ENCODE measurements around the gene FCSK.

The FCSK gene

DNA sequence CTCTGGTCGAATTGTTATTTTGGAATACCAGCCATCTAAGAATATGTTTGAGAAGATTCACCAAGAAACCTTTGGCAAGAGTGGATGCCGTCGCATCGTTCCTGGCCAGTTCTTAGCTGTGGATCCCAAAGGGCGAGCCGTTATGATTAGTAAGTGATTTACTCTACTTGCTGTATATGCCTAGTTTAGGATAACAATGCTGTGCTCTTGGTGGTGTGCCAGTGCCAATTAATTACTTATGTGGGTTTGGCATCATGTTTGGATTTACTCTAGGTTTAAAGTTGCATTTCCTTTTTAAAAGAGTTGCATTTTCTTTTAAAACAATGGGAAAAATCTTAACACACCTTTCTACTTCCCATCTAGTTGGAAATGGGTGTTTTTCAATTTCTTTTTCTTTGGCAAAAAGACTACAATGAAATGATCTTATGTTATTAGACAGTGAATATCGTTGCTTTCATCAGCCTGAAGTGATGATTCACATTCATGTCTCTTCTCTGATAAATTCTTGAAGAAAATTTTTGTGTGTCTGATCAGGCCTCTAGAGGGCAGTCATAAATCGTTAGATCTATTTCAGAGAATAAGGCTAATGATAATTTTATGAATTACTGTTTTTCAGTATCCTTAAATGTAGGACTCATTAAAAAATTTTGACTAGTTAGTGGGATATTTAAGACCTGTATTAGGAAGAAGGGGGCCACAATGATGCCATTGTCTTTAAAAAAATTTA, 74.8 kb downstream of the FCSK start:
- H3K4me1 Mint-ChIP-seq (ENCODE audit: low read depth) = peaks cover 65% of the 10 kb centered on the region
- H3K4me3 Mint-ChIP-seq = peak overlapping the region; percentile 96
- peaks cover 97% of the 10 kb centered on the region for H3K36me3 Mint-ChIP-seq (ENCODE audit: low read depth)
- no peaks in the 10 kb centered on the region for H3K27me3 Mint-ChIP-seq
- no peaks in the 10 kb centered on the region for H3K9me3 Mint-ChIP-seq
- no peak for DNase-seq
- peak overlapping the region; percentile 80 for H3K27ac Mint-ChIP-seq

Data from activated T-cell treated with anti-CD3 and anti-CD28 coated beads, Interleukin-2, amount 50 U/mL, for 24 hours (primary cell).